ENCODE results near the gene ACSL1. TPM values are rescaled to one million over a fixed set of nuclear protein-coding genes. Genes with fewer than 3 reads are reported as not detected.
"Not testable (repeated sequence)": the region's sequence is repeated elsewhere in the genome, so short reads cannot be mapped to it uniquely, and the experiment has no call there.

ACSL1 gene
- total RNA-seq, 2 experiments from 2014 or later: 10.9 to 12.4 TPM

DNA sequence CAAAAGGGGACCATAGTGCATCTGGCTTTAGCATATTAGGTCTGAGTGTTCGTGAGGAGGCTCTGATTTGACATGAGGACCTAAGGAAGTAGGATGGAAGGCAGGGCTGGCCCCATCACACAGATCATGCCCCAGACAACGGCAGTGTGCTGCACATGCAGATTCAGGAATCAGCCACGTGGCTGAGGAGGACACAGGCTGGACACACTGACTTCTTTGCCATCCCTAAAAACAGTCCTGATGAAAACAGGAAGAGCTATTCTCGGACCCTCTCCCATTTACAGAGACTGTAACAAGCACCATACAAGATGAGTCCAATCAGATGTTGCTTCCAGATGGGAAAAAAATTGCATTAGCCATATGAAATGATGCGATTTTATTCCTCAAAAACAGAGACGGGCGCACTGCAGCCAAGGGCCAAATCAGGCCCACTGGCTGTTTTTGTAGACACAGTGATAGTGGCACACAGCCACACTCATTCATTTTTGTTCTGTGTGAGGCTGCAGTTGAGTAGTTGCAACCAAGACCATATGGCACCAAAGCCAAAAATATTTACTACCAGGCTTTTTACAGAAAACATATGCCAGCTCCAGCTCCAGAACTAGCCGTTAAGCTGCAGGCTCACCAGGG, 41.0 kb downstream of the ACSL1 start:
- Mint-ChIP-seq H3K4me3 (no peak overlapping the region), H3K9me3 (no peaks in the 10 kb centered on the region), H3K27ac (no peak overlapping the region), H3K27me3 (no peaks in the 10 kb centered on the region), H3K36me3 (peaks cover 21% of the 10 kb centered on the region), H3K4me1 (peaks cover 17% of the 10 kb centered on the region)
- no peak for ATAC-seq (ENCODE audit: low read depth)
- DNase-seq: no peak
- POLR2A ChIA-PET: no interaction called here

DNA sequence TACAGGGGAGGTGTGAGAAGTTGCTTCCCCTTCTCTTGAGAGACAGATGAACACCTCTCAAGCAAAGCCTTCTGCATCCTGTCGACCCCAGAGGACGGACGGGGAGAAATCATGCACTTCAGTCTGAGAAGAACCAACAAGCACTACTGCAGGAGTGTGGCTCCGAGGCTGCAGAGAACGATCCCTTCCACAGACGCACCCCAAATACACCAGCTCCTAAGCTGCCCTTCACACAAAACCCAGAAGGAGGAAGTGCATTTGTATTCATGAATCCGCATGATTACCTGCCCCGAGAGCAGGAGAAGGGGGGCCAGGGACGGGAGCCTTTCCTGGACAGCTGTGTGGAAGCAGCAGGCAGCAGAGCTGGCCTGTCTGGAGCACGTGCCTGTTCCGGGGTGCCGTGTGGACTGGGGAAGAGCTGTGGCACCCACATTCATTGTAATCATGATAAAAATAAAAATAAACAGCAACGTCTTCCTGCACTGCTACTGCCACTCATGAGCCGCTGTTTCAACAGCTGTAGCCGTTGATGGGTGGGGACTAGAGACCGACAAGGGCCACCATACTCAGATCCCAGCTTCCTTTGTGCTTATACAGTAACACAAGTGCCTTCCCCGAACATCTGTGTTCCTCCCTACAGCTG, 42.9 kb downstream of the ACSL1 start:
- no peak for DNase-seq
- H3K36me3 Mint-ChIP-seq: peaks cover 28% of the 10 kb centered on the region
- peak overlapping the region; percentile 55 for H3K27ac Mint-ChIP-seq
- peak; percentile 63 for ATAC-seq (ENCODE audit: low read depth)
- H3K9me3 Mint-ChIP-seq: peaks cover 4% of the 10 kb centered on the region
- POLR2A ChIA-PET: no interaction called here
- H3K4me3 Mint-ChIP-seq: peak overlapping the region; percentile 31
- no peaks in the 10 kb centered on the region for H3K27me3 Mint-ChIP-seq
- peaks cover 17% of the 10 kb centered on the region for H3K4me1 Mint-ChIP-seq

DNA sequence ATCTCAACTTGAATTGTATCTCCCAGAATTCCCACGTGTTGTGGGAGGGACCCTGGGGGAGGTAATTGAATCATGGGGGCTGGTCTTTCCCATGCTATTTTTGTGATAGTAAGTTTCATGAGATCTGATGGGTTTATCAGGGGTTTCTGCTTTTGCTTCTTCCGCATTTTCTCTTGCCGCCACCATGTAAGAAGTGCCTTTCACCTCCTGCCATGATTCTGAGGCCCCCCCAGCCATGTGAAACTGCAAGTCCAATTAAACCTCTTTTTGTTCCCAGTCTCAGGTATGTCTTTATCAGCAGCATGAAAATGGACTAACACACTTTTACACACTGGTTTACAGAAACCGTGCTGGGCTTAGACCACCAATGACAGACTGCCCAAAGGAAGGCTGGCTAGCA, 46.6 kb downstream of the ACSL1 start:
- H3K9me3 Mint-ChIP-seq, H3K27ac Mint-ChIP-seq: not testable (repeated sequence)

DNA sequence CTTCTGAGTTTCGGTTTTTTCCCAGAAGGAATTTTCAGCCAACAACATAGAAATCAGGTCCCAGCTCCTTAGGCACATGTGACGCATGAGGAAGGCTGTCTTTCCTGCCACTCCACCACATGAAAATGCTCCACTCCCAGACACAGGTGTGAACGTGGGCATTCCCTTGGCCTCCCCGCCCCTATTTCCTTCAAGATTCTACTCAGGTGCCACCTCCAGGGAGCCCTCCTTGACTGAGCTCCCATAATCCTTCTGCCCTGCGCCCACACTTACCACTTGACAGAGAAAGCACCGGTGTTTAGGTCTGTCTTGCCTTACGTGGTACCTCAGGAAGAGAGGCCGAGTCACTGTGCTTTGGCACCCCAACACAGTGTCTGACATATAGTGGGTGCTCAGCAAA, 47.4 kb downstream of the ACSL1 start:
- POLR2A ChIA-PET: no interaction called here
- ATAC-seq (ENCODE audit: low read depth) (no peak), DNase-seq (no peak)
- H3K27ac Mint-ChIP-seq: no peak overlapping the region
- peaks cover 11% of the 10 kb centered on the region for H3K4me1 Mint-ChIP-seq
- peaks cover 4% of the 10 kb centered on the region for H3K9me3 Mint-ChIP-seq
- H3K27me3 Mint-ChIP-seq: no peaks in the 10 kb centered on the region
- H3K4me3 Mint-ChIP-seq: no peak overlapping the region
- peaks cover 13% of the 10 kb centered on the region for H3K36me3 Mint-ChIP-seq

More for the DNA sequence above, 46.6 kb downstream of the ACSL1 start:
- H3K4me3 Mint-ChIP-seq; H3K27me3 Mint-ChIP-seq; ATAC-seq (ENCODE audit: low read depth); DNase-seq; POLR2A ChIA-PET: not testable (repeated sequence)
- H3K4me1 Mint-ChIP-seq: peaks cover 13% of the 10 kb centered on the region
- peaks cover 18% of the 10 kb centered on the region for H3K36me3 Mint-ChIP-seq

DNA sequence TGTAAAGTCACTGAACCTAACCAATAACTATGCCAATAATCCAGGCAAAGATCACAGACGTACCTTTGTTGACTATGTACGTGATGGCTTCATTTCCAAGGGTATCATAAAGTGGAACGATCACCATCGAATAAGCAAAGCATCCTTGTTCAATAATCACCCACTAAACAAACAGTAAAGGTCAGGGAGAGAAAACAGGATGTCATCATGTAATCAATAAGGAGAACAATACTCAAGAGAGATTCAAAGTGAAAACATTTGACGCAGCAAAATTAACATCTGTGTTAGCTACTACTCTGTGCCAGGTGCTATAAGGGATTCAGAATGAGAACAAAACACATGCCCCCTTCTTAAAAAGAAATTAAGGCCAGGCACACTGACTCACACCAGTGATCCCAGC, 48.9 kb downstream of the ACSL1 start:
- Mint-ChIP-seq H3K4me1 (no peaks in the 10 kb centered on the region), H3K4me3 (no peak overlapping the region), H3K27me3 (no peaks in the 10 kb centered on the region), H3K9me3 (peaks cover 4% of the 10 kb centered on the region), H3K36me3 (peaks cover 10% of the 10 kb centered on the region), H3K27ac (no peak overlapping the region)
- ATAC-seq (ENCODE audit: low read depth) (no peak), DNase-seq (no peak)
- POLR2A ChIA-PET: no interaction called here

DNA sequence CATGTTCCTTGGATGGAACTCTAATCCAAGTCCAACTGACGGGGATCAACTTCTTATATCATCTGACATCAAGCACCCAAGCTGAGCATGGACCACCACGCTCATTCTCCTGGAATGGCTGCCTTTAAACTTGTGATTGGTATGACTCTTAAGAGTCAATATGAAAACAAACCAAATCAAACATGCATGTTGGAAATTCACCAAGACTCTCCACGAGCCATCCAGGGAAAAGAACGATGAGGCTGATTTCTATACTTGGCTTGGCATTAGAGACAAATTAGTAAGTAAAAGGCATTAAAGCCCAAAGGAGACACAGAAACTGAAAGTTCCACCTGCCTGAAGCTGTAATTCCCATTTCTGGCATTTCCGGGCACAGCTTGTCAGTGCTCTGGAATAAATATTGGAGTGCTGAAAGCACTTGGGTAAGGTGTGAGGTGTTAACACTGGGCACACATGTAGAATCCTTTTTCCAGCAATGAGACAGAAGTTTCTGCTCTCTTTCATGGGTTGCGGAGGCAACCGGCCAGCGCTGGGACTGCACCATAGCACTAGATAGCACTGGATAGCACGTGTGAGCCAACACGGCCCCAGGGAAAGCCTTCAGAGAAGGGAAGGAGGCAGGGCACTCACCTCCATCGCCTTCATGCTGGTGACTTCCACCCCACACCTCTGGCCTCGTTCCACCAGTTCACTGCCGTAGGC, 49.8 kb downstream of the ACSL1 start:
- DNase-seq (no peak), ATAC-seq (ENCODE audit: low read depth) (no peak)
- no peak overlapping the region for H3K27ac Mint-ChIP-seq
- no peaks in the 10 kb centered on the region for H3K4me1 Mint-ChIP-seq
- peaks cover 4% of the 10 kb centered on the region for H3K9me3 Mint-ChIP-seq
- no peaks in the 10 kb centered on the region for H3K27me3 Mint-ChIP-seq
- H3K36me3 Mint-ChIP-seq: peaks cover 12% of the 10 kb centered on the region
- no peak overlapping the region for H3K4me3 Mint-ChIP-seq
- POLR2A ChIA-PET: no interaction called here

DNA sequence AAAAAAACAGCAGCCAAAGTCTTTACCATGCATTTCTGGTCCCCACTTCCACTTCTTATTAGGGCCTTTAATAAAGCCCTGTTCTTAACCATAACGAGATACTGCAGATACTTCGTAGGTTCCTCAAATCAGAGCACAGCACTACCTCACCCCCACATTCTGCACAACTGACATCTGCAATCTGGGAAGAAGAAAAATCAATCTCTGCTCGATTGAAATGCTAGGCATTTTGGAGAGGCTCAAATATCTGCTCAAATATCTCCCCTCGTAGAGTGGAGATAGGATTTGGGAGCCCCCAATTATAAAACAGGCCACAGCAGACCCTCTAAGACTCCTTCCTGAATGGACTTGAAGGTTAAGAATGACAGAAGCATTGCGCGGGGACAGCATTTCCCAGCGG, 51.6 kb downstream of the ACSL1 start:
- DNase-seq (no peak), ATAC-seq (ENCODE audit: low read depth) (no peak)
- no peaks in the 10 kb centered on the region for H3K4me1 Mint-ChIP-seq
- H3K36me3 Mint-ChIP-seq: peaks cover 7% of the 10 kb centered on the region
- no peaks in the 10 kb centered on the region for H3K27me3 Mint-ChIP-seq
- no peak overlapping the region for H3K4me3 Mint-ChIP-seq
- POLR2A ChIA-PET: no interaction called here
- no peak overlapping the region for H3K27ac Mint-ChIP-seq
- H3K9me3 Mint-ChIP-seq: peaks cover under 1% of the 10 kb centered on the region

DNA sequence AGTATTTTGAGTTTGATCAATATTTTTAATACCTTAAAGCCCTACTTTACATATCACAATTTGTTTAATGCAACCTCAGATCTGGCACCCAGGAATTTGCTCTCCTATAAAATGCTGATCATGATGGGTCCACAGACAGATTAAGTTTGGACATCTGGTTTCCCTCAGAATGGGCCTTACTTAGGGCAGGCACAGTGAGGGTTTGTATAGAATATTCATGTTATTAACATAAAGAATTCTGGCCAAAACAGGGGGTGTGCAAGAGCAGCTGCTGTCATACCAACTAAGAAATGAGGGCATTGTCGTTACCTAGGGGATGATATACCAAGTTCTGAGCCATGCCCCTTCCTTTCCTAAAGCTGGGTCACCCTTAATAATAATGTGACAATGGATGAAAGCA, 54.4 kb downstream of the ACSL1 start:
- no peak for ATAC-seq (ENCODE audit: low read depth)
- no peak overlapping the region for H3K4me3 Mint-ChIP-seq
- POLR2A ChIA-PET: no interaction called here
- H3K9me3 Mint-ChIP-seq: no peaks in the 10 kb centered on the region
- H3K36me3 Mint-ChIP-seq: peaks cover 2% of the 10 kb centered on the region
- DNase-seq: no peak
- H3K27ac Mint-ChIP-seq: no peak overlapping the region
- no peaks in the 10 kb centered on the region for H3K4me1 Mint-ChIP-seq
- H3K27me3 Mint-ChIP-seq: no peaks in the 10 kb centered on the region

DNA sequence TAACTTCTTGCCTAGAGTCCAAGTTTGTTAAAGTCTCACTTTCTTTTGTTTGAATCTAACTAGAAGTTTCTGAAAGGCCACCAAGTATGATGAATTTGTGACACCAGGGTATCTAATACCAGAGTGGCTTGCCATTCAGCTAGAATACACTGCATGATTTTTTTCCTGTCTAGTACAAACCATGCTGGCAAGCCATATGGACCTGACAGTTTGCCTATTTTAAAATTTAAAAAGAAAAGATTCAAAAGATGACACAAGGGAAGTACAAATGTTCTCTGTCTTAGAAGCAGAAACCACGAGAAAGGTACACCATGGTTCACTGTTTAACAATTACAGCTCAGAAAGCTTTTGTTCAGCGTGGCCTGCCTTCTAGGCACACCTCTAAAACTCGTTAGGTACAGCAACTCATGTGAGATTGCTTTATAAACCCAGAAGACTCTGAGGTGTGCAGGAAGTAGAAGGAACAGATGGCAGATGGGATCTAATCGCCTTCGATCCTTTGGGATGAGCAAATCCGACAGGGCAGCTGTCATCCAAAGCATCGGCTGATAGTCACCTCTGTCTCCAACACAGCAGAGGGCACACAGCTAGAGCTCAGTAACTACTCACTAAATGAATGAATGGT, 56.5 kb downstream of the ACSL1 start:
- ATAC-seq (ENCODE audit: low read depth) (no peak), DNase-seq (no peak)
- no peaks in the 10 kb centered on the region for H3K4me1 Mint-ChIP-seq
- no peaks in the 10 kb centered on the region for H3K27me3 Mint-ChIP-seq
- no peak overlapping the region for H3K27ac Mint-ChIP-seq
- no peak overlapping the region for H3K4me3 Mint-ChIP-seq
- POLR2A ChIA-PET: no interaction called here
- H3K9me3 Mint-ChIP-seq: no peaks in the 10 kb centered on the region
- peaks cover 9% of the 10 kb centered on the region for H3K36me3 Mint-ChIP-seq

DNA sequence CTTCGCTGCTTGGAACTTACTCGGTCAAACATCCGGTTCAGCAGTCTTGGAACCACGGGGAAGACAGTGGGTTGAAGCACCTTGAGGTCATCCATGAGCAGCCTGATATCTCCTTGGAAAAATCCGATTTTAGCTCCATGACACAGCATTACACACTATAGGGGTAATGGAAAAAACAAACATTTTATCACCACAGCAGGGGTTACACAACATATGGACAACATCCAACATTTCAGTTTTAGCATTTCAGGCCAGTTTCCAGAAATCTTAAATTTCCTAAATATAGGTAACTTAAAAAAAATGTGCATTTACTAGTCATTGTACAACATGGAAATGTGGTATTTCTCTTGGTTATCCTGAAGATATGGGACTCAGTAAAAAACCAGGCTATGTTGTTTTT, 57.5 kb downstream of the ACSL1 start:
- Mint-ChIP-seq H3K27ac (no peak overlapping the region), H3K9me3 (no peaks in the 10 kb centered on the region), H3K27me3 (no peaks in the 10 kb centered on the region), H3K4me3 (no peak overlapping the region), H3K36me3 (peaks cover 12% of the 10 kb centered on the region), H3K4me1 (peaks cover 2% of the 10 kb centered on the region)
- no peak for DNase-seq
- ATAC-seq (ENCODE audit: low read depth): no peak
- POLR2A ChIA-PET: no interaction called here

DNA sequence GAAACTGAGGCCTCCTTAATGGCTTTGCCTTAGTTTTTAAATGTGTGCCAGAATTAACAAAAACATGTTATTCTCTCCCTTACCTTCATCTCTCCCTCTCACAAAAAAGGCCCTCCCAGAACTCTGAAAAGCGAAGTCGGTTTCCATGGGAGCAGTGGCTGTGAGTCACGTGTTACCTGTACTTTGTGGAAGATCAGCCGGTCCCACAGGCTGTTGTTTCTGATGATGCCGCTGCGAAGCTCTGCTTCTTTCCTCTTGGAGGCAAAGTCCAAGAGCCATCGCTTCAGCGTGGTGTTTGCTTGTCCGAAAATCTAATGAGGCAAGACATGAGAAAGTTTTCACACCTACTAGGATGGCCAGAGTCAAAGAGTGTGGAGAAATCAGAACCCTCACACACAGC, 59.3 kb downstream of the ACSL1 start:
- no peak for DNase-seq
- ATAC-seq (ENCODE audit: low read depth): no peak
- Mint-ChIP-seq H3K36me3 (peaks cover 19% of the 10 kb centered on the region), H3K27me3 (no peaks in the 10 kb centered on the region), H3K4me3 (no peak overlapping the region), H3K27ac (no peak overlapping the region), H3K9me3 (no peaks in the 10 kb centered on the region), H3K4me1 (peaks cover 12% of the 10 kb centered on the region)
- POLR2A ChIA-PET: no interaction called here

DNA sequence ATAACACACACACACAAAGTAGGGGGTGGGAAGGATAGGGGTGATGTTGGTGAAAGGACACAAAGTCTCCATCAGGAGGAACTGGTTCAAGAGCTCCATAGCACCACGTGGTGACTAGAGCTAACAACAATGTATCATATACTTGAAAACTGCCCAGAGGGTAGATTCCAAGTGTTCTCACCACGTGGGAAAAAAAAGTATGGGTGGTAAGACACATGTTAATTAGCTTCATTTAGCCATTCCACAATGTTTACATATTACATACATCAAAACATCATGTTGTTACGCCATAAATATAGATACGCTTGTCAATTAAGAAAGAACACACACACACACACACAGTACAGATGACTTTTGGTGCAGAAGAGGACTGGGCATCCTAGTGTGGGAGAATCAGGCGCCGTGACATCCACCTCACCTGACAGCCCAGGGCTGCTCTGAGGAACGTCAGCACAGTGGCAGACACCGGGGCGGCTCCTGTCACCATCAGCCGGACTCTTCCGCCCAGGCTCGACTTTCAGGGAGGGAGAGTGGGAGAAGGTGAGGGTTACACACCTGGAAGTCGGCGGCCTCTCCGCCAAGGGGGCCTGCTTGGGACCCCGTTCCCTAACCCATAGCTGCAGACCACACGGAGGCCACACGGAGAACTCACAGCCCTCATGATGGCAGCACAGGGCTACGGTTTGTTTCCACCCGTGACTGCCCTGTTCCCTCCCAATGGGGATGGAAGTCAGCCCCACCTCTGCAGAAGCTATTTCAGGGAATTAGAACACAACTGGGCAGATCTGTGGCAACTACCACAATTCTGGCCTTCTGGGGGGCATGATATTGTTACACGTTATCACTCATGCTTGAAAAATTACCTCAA, 60.1 kb downstream of the ACSL1 start:
- H3K27ac Mint-ChIP-seq: no peak overlapping the region

DNA sequence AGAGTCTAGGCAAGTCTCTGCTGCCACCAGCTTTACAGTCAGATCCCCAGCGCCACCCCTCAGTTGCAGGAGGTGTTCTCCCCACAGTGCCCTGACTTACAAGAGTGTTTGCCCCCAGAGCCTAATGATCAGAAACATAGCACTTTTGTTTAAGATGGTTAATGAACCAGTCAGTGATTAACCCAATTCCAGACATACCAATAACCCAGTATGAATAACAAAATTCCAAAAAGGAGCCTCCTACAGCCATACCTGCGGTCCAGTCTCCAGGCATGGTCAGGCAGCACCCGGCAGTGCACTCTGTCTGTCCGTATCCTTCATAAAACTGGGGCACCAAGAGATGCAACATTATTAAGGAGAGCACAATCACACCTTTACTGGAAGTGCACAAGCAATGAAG, 61.2 kb downstream of the ACSL1 start:
- no peak overlapping the region for H3K4me3 Mint-ChIP-seq
- POLR2A ChIA-PET: no interaction called here
- H3K9me3 Mint-ChIP-seq: no peaks in the 10 kb centered on the region
- DNase-seq (no peak), ATAC-seq (ENCODE audit: low read depth) (no peak)
- H3K27me3 Mint-ChIP-seq: no peaks in the 10 kb centered on the region
- H3K36me3 Mint-ChIP-seq: peaks cover 25% of the 10 kb centered on the region
- H3K4me1 Mint-ChIP-seq: peaks cover 13% of the 10 kb centered on the region
- no peak overlapping the region for H3K27ac Mint-ChIP-seq

More for the DNA sequence above, 60.1 kb downstream of the ACSL1 start:
- H3K4me3 Mint-ChIP-seq: no peak overlapping the region
- DNase-seq (no peak), ATAC-seq (ENCODE audit: low read depth) (no peak)
- H3K27me3 Mint-ChIP-seq: no peaks in the 10 kb centered on the region
- H3K4me1 Mint-ChIP-seq: peaks cover 13% of the 10 kb centered on the region
- H3K9me3 Mint-ChIP-seq: no peaks in the 10 kb centered on the region
- H3K36me3 Mint-ChIP-seq: peaks cover 18% of the 10 kb centered on the region
- POLR2A ChIA-PET: no interaction called here

Data from activated naive CD8-positive, alpha-beta T cell treated with anti-CD3 and anti-CD28 coated beads, Interleukin-2, amount 10 ng/mL, durations not matched to agents 7 days and 5 days (primary cell).